GM12891 (cell line): Measurements from ENCODE around the gene A4GALT.
"Not testable (repeated sequence)": the region's sequence is repeated elsewhere in the genome, so short reads cannot be mapped to it uniquely, and the experiment has no call there.

Experiments
- DNase-seq: peaks from one replicate; pipeline ENCODE4 v3.0.0; 2011; ENCODE audit warnings: low spot score; ENCODE audit not compliant: insufficient read length
- FAIRE-seq: peaks from 2 replicates; lab custom pipeline; 2011; peaks lifted over from hg19 to GRCh38; lab: Jason Lieb, UNC
- PAX5 ChIP-seq: IDR thresholded peaks from 2 replicates; pipeline ENCODE4 v1.6.1; 2011; ENCODE audit warnings: low read length, moderate library complexity, mild to moderate bottlenecking; ENCODE audit not compliant: insufficient read depth, severe bottlenecking
- POLR2A ChIP-seq: IDR thresholded peaks from 2 replicates; pipeline ENCODE4 v1.6.1; 2011; ENCODE audit warnings: low read depth, low read length, control low read depth
- POLR2AphosphoS5 ChIP-seq: IDR thresholded peaks from 2 replicates; pipeline ENCODE4 v1.6.1; 2011; ENCODE audit warnings: low read depth, low read length, control low read depth
- POU2F2 ChIP-seq: IDR thresholded peaks from 2 replicates; pipeline ENCODE4 v1.6.1; 2011; ENCODE audit warnings: low read depth, mild to moderate bottlenecking, control low read depth, low read length, moderate library complexity
- SPI1 ChIP-seq: IDR thresholded peaks from 2 replicates; pipeline ENCODE4 v1.6.1; 2011; ENCODE audit warnings: low read depth, low read length, control low read depth
- TAF1 ChIP-seq: IDR thresholded peaks from 2 replicates; pipeline ENCODE4 v1.6.1; 2011; ENCODE audit warnings: low read depth, low read length, control low read depth

A4GALT gene

GRCh38 chr22:42760806-42761565, 40.3 kb upstream of the A4GALT start:
- TF ChIP-seq TAF1, result no peak
- TF ChIP-seq PAX5, result no peak
- peak; percentile 88 for FAIRE-seq
- DNase-seq, result no peak

GRCh38 chr22:42758931-42759629, 38.4 kb upstream of the A4GALT start:
- DNase-seq, result no peak
- no peak for FAIRE-seq
- TF ChIP-seq TAF1, result no peak
- TF ChIP-seq POLR2AphosphoS5, result no peak
- TF ChIP-seq SPI1, result no peak
- no peak for TF ChIP-seq POU2F2
- TF ChIP-seq PAX5, result no peak
- no peak for TF ChIP-seq POLR2A

- not testable (repeated sequence) for FAIRE-seq, DNase-seq
These were observed 34.9 kb upstream of the A4GALT start for GRCh38 chr22:42755553-42755952.

- not testable (repeated sequence) for FAIRE-seq
These were observed 34.5 kb upstream of the A4GALT start for GRCh38 chr22:42755121-42755520.

GRCh38 chr22:42754658-42755057, 34.0 kb upstream of the A4GALT start:
- no peak for TF ChIP-seq POLR2AphosphoS5
- no peak for TF ChIP-seq POU2F2
- TF ChIP-seq SPI1, result no peak
- TF ChIP-seq TAF1, result no peak
- TF ChIP-seq POLR2A, result no peak
- no peak for TF ChIP-seq PAX5
- FAIRE-seq (no peak), DNase-seq (no peak)

More at GRCh38 chr22:42755121-42755520, 34.5 kb upstream of the A4GALT start:
- not testable (repeated sequence) for DNase-seq

- TF ChIP-seq TAF1 (no peak), POU2F2 (no peak), PAX5 (no peak), POLR2A (no peak), SPI1 (no peak), POLR2AphosphoS5 (no peak)
- FAIRE-seq (no peak), DNase-seq (no peak)
These were observed 32.2 kb upstream of the A4GALT start for GRCh38 chr22:42752912-42753311.

GRCh38 chr22:42752230-42752746, 31.6 kb upstream of the A4GALT start:
- peak; percentile 45 for FAIRE-seq
- DNase-seq, result no peak

GRCh38 chr22:42750421-42750820, 29.8 kb upstream of the A4GALT start:
- DNase-seq, FAIRE-seq: not testable (repeated sequence)

More at GRCh38 chr22:42752230-42752746, 31.6 kb upstream of the A4GALT start:
- TF ChIP-seq SPI1, result peak; percentile 28; the same call in 1 of the 2 replicates
- no peak for TF ChIP-seq PAX5

- TF ChIP-seq POU2F2 (no peak), POLR2AphosphoS5 (no peak), TAF1 (no peak), POLR2A (no peak), SPI1 (no peak), PAX5 (no peak)
- FAIRE-seq (peak; percentile 41), DNase-seq (no peak)
These were observed 27.2 kb upstream of the A4GALT start for GRCh38 chr22:42747701-42748513.

GRCh38 chr22:42745118-42745517, 24.4 kb upstream of the A4GALT start:
- DNase-seq, result no peak
- TF ChIP-seq POLR2A (no peak), PAX5 (no peak), POU2F2 (no peak), POLR2AphosphoS5 (no peak), SPI1 (no peak), TAF1 (no peak)
- peak; percentile 54 for FAIRE-seq
